SJCRH30 (cell line): ENCODE measurements around the gene SGO1. TPM values are rescaled to one million over a fixed set of nuclear protein-coding genes. Genes with fewer than 3 reads are reported as not detected.
"Not testable (repeated sequence)": the region's sequence is repeated elsewhere in the genome, so short reads cannot be mapped to it uniquely, and the experiment has no call there.

ENCODE experiments used
- DNase-seq, 2 experiments: peaks; one replicate each; pipeline ENCODE4 v3.0.0-alpha.2; 2015 to 2020
- H3K27ac ChIP-seq: fragments of 250-450 bp; sonication (Bioruptor Pico); 2 replicates; pipeline ENCODE4 v1.5.1; 2020; ENCODE audit warnings: mild to moderate bottlenecking, moderate library complexity
- H3K27me3 ChIP-seq: fragments of 250-450 bp; sonication (Bioruptor Pico); 2 replicates; pipeline ENCODE4 v1.5.1; 2020; ENCODE audit warnings: mild to moderate bottlenecking, moderate library complexity
- H3K36me3 ChIP-seq: fragments of 250-450 bp; sonication (Bioruptor Pico); 2 replicates; pipeline ENCODE4 v1.5.1; 2020; ENCODE audit warnings: mild to moderate bottlenecking, moderate library complexity
- H3K4me1 ChIP-seq: fragments of 250-450 bp; sonication (Bioruptor Pico); 2 replicates; pipeline ENCODE4 v1.5.1; 2020; ENCODE audit warnings: mild to moderate bottlenecking, moderate library complexity
- H3K4me3 ChIP-seq: fragments of 250-450 bp; sonication (Bioruptor Pico); 2 replicates; pipeline ENCODE4 v1.5.1; 2020; ENCODE audit warnings: mild to moderate bottlenecking, moderate library complexity
- H3K9me3 ChIP-seq: fragments of 250-450 bp; sonication (Bioruptor Pico); replicated peaks from 2 replicates; pipeline ENCODE4 v1.5.1; 2020; ENCODE audit warnings: mild to moderate bottlenecking, moderate library complexity
- total RNA-seq: library from RNA; depleted of rRNA; stranded (reverse); fragments of >200 nt; shearing (Covaris generic); gene quantifications from 2 replicates; pipeline ENCODE4 v1.2.3, GENCODE V29; 2014; rRNA removed

Gene SGO1
- 22.7 and 26.6 TPM in 2 replicates for total RNA-seq

GRCh38 chr3:20185679-20186599 is at the start of gene SGO1:
Gene SGO1 (minus strand): TSS chr3:20186206. CDS start chr3:20184027, 2,179 bp downstream.
- peak within 1 kb of the TSS; percentile 77 for H3K4me3 ChIP-seq
- no peaks in the 10 kb centered on the region for H3K4me1 ChIP-seq
- DNase-seq, result peak; percentile 91 to 93
- H3K27me3 ChIP-seq, result no peaks in the 10 kb centered on the region
- H3K9me3 ChIP-seq, result no peaks in the 10 kb centered on the region
- H3K36me3 ChIP-seq, result peaks cover 8% of the 10 kb centered on the region; the same call in 1 of the 2 replicates
- H3K27ac ChIP-seq, result peak within 1 kb of the TSS; percentile 89

GRCh38 chr3:20235796-20236195 is 49.8 kb upstream of the SGO1 start:
- DNase-seq, result no peak
- no peaks in the 10 kb centered on the region for H3K36me3 ChIP-seq
- no peaks in the 10 kb centered on the region for H3K4me1 ChIP-seq
- H3K27me3 ChIP-seq, result no peaks in the 10 kb centered on the region
- H3K4me3 ChIP-seq, result no peak overlapping the region
- H3K9me3 ChIP-seq, result no peaks in the 10 kb centered on the region
- no peak overlapping the region for H3K27ac ChIP-seq

- Histone ChIP-seq H3K4me1 (no peaks in the 10 kb centered on the region), H3K4me3 (no peak overlapping the region), H3K27me3 (no peaks in the 10 kb centered on the region), H3K9me3 (no peaks in the 10 kb centered on the region), H3K27ac (no peak overlapping the region), H3K36me3 (no peaks in the 10 kb centered on the region)
- no peak for DNase-seq
These were observed 47.1 kb upstream of the SGO1 start for GRCh38 chr3:20232906-20233780.

- no peaks in the 10 kb centered on the region for H3K9me3 ChIP-seq
- DNase-seq, result no peak
- no peak overlapping the region for H3K4me3 ChIP-seq
- H3K36me3 ChIP-seq, result no peaks in the 10 kb centered on the region
- H3K27me3 ChIP-seq, result no peaks in the 10 kb centered on the region
- H3K27ac ChIP-seq, result no peak overlapping the region
- H3K4me1 ChIP-seq, result no peaks in the 10 kb centered on the region
These were observed 44.9 kb upstream of the SGO1 start for GRCh38 chr3:20230954-20231353.

- DNase-seq, result peak in 1 of 2 experiments; percentile 15
- no peaks in the 10 kb centered on the region for H3K4me1 ChIP-seq
These were observed 39.8 kb upstream of the SGO1 start for GRCh38 chr3:20225769-20226168.

GRCh38 chr3:20222274-20222673 is 36.3 kb upstream of the SGO1 start:
- Histone ChIP-seq H3K9me3 (no peaks in the 10 kb centered on the region), H3K4me1 (no peaks in the 10 kb centered on the region), H3K27ac (no peak overlapping the region), H3K27me3 (no peaks in the 10 kb centered on the region), H3K36me3 (no peaks in the 10 kb centered on the region), H3K4me3 (no peak overlapping the region)
- no peak for DNase-seq

More at GRCh38 chr3:20225769-20226168, 39.8 kb upstream of the SGO1 start:
- Histone ChIP-seq H3K27me3 (no peaks in the 10 kb centered on the region), H3K9me3 (no peaks in the 10 kb centered on the region), H3K36me3 (no peaks in the 10 kb centered on the region), H3K27ac (no peak overlapping the region), H3K4me3 (no peak overlapping the region)

GRCh38 chr3:20218215-20218614 is 32.2 kb upstream of the SGO1 start:
- Histone ChIP-seq H3K27me3 (no peaks in the 10 kb centered on the region), H3K4me3 (no peak overlapping the region), H3K27ac (no peak overlapping the region), H3K4me1 (no peaks in the 10 kb centered on the region), H3K36me3 (no peaks in the 10 kb centered on the region), H3K9me3 (no peaks in the 10 kb centered on the region)
- no peak for DNase-seq

GRCh38 chr3:20215636-20216035 is 29.6 kb upstream of the SGO1 start:
- Histone ChIP-seq H3K36me3 (no peaks in the 10 kb centered on the region), H3K4me1 (no peaks in the 10 kb centered on the region), H3K27ac (no peak overlapping the region), H3K27me3 (no peaks in the 10 kb centered on the region), H3K9me3 (no peaks in the 10 kb centered on the region), H3K4me3 (no peak overlapping the region)
- DNase-seq, result no peak

GRCh38 chr3:20213491-20213890 is 27.5 kb upstream of the SGO1 start:
- H3K4me1 ChIP-seq, H3K4me3 ChIP-seq, H3K27ac ChIP-seq, H3K27me3 ChIP-seq, H3K36me3 ChIP-seq, H3K9me3 ChIP-seq, DNase-seq: not testable (repeated sequence)

- not testable (repeated sequence) for H3K36me3 ChIP-seq, DNase-seq, H3K27me3 ChIP-seq, H3K4me3 ChIP-seq, H3K27ac ChIP-seq, H3K9me3 ChIP-seq, H3K4me1 ChIP-seq
These were observed 21.9 kb upstream of the SGO1 start for GRCh38 chr3:20207945-20208344.

GRCh38 chr3:20205898-20206297 is 19.9 kb upstream of the SGO1 start:
- not testable (repeated sequence) for H3K9me3 ChIP-seq, H3K36me3 ChIP-seq, H3K4me1 ChIP-seq, H3K4me3 ChIP-seq, DNase-seq, H3K27me3 ChIP-seq, H3K27ac ChIP-seq

GRCh38 chr3:20201143-20201542 is 15.1 kb upstream of the SGO1 start:
- Histone ChIP-seq H3K4me1 (no peaks in the 10 kb centered on the region), H3K36me3 (no peaks in the 10 kb centered on the region), H3K27ac (no peak overlapping the region), H3K27me3 (no peaks in the 10 kb centered on the region), H3K4me3 (no peak overlapping the region), H3K9me3 (no peaks in the 10 kb centered on the region)
- DNase-seq, result no peak

- Histone ChIP-seq H3K4me1 (no peaks in the 10 kb centered on the region), H3K4me3 (no peak overlapping the region), H3K27me3 (no peaks in the 10 kb centered on the region), H3K27ac (no peak overlapping the region), H3K36me3 (no peaks in the 10 kb centered on the region), H3K9me3 (no peaks in the 10 kb centered on the region)
- DNase-seq, result no peak
These were observed 11.8 kb upstream of the SGO1 start for GRCh38 chr3:20197775-20198174.

- Histone ChIP-seq H3K27ac (no peak overlapping the region), H3K9me3 (no peaks in the 10 kb centered on the region), H3K4me3 (no peak overlapping the region), H3K36me3 (no peaks in the 10 kb centered on the region), H3K27me3 (no peaks in the 10 kb centered on the region), H3K4me1 (no peaks in the 10 kb centered on the region)
- no peak for DNase-seq
These were observed 8.9 kb upstream of the SGO1 start for GRCh38 chr3:20194793-20195460.

- no peaks in the 10 kb centered on the region for H3K4me1 ChIP-seq
- no peaks in the 10 kb centered on the region for H3K27me3 ChIP-seq
- peak in 1 of 2 experiments; percentile 22 for DNase-seq
- no peaks in the 10 kb centered on the region for H3K9me3 ChIP-seq
- no peaks in the 10 kb centered on the region for H3K36me3 ChIP-seq
- no peak overlapping the region for H3K4me3 ChIP-seq
- no peak overlapping the region for H3K27ac ChIP-seq
These were observed 5.0 kb upstream of the SGO1 start for GRCh38 chr3:20190991-20191390.
